H1 (cell line): ENCODE measurements around the gene DIP2C. TPM values are rescaled to one million over a fixed set of nuclear protein-coding genes. Genes with fewer than 3 reads are reported as not detected.

ENCODE experiments used
- CHD7 ChIP-seq: fragments of 300-600 bp; sonication (generic); IDR thresholded peaks from 2 replicates; pipeline ENCODE4 v1.7.1; 2012; ENCODE audit warnings: low read length, moderate library complexity, mild to moderate bottlenecking, inconsistent platforms; ENCODE audit not compliant: insufficient replicate concordance
- RFX5 ChIP-seq: IDR thresholded peaks from 2 replicates; pipeline ENCODE4 v1.6.1; 2011; ENCODE audit warnings: low read depth, low read length, improper control_type of control experiment, borderline replicate concordance
- polyA plus RNA-seq, 7 experiments: library from polyadenylated mRNA; depleted of rRNA in 3 of 7; stranded (reverse) in 5 of 7; unstranded in 2 of 7; fragments of >200 nt in 5 of 7; fragments of 200-250 nt in 2 of 7; gene quantifications; 1 replicate in 5 of 7; 2 replicates in 1 of 7; 4 replicates in 1 of 7; pipeline versions ENCODE4 v1.2.1 to v1.2.3, GENCODE V29; 2011 to 2013; ENCODE audit warnings: missing spikeins in 2 of 7, mixed read lengths in 2 of 7
- total RNA-seq: library from RNA; stranded (reverse); fragmentation: NEBNext Ultra II Directional; extraction: Animal tissue kit (Norgen Biotek cat#: 25700); gene quantifications from 2 replicates; pipeline ENCODE4 v1.2.1, GENCODE V29; 2021

Gene DIP2C
- total and polyA plus RNA-seq, 2 of the 8 experiments (the other 6 are each of a cell fraction or from before 2014, with no cell fraction given) = 3.8 to 9.3 TPM

GRCh38 chr10:413662-414071 is 275.8 kb downstream of the DIP2C start (continued):
- TF ChIP-seq CHD7 (peak; percentile 57), RFX5 (no peak)
